Limb (tissue), 2 donors: ENCODE data around the gene CLHC1.
"Not testable (repeated sequence)": the region's sequence is repeated elsewhere in the genome, so short reads cannot be mapped to it uniquely, and the experiment has no call there.

Source experiments
- DNase-seq, 2 donors: peaks; one replicate each; pipeline ENCODE4 v3.0.0-alpha.2; 2016; ENCODE audit errors: extremely low spot score in 2 of 2

CLHC1 gene

GRCh38 chr2:55232863-55233657, 967 bp upstream of the CLHC1 start:
- DNase-seq, result peak in 1 of 2 donors; percentile 63

- no peak for DNase-seq
Measured at GRCh38 chr2:55231546-55232083, 478 bp downstream of the CLHC1 start.

- no peak for DNase-seq
Measured at GRCh38 chr2:55230551-55230950, 1.5 kb downstream of the CLHC1 start.

GRCh38 chr2:55229221-55229620, 2.9 kb downstream of the CLHC1 start:
- DNase-seq, result no peak

- no peak for DNase-seq
Measured at GRCh38 chr2:55228226-55228563, 3.9 kb downstream of the CLHC1 start.

- DNase-seq, result not testable (repeated sequence)
Measured at GRCh38 chr2:55227437-55228225, 4.5 kb downstream of the CLHC1 start.

GRCh38 chr2:55225481-55226020, 6.5 kb downstream of the CLHC1 start:
- DNase-seq, result no peak

- no peak for DNase-seq
Measured at GRCh38 chr2:55224761-55225261, 7.3 kb downstream of the CLHC1 start.

GRCh38 chr2:55223958-55224760, 7.9 kb downstream of the CLHC1 start:
- DNase-seq, result peak in 1 of 2 donors; percentile 42

- DNase-seq, result no peak
Measured at GRCh38 chr2:55213822-55214221, 18.3 kb downstream of the CLHC1 start.

- DNase-seq, result no peak
Measured at GRCh38 chr2:55204950-55205349, 27.1 kb downstream of the CLHC1 start.

GRCh38 chr2:55204536-55204935, 27.6 kb downstream of the CLHC1 start:
- no peak for DNase-seq

- no peak for DNase-seq
Measured at GRCh38 chr2:55200416-55200815, 31.7 kb downstream of the CLHC1 start.

GRCh38 chr2:55196526-55196925, 35.6 kb downstream of the CLHC1 start:
- DNase-seq, result no peak

GRCh38 chr2:55191888-55192287, 40.2 kb downstream of the CLHC1 start:
- not testable (repeated sequence) for DNase-seq

- DNase-seq, result not testable (repeated sequence)
Measured at GRCh38 chr2:55186837-55187236, 45.3 kb downstream of the CLHC1 start.

GRCh38 chr2:55180374-55180773, 51.7 kb downstream of the CLHC1 start:
- no peak for DNase-seq

- DNase-seq, result no peak
Measured at GRCh38 chr2:55176094-55176415, 56.0 kb downstream of the CLHC1 start.

- peak in 1 of 2 donors; percentile 91 for DNase-seq
Measured at GRCh38 chr2:55175254-55176093, 56.6 kb downstream of the CLHC1 start.

GRCh38 chr2:55173438-55174054, 58.5 kb downstream of the CLHC1 start:
- no peak for DNase-seq
